Measurements from ENCODE around the gene NPTN.

NPTN gene

DNA sequence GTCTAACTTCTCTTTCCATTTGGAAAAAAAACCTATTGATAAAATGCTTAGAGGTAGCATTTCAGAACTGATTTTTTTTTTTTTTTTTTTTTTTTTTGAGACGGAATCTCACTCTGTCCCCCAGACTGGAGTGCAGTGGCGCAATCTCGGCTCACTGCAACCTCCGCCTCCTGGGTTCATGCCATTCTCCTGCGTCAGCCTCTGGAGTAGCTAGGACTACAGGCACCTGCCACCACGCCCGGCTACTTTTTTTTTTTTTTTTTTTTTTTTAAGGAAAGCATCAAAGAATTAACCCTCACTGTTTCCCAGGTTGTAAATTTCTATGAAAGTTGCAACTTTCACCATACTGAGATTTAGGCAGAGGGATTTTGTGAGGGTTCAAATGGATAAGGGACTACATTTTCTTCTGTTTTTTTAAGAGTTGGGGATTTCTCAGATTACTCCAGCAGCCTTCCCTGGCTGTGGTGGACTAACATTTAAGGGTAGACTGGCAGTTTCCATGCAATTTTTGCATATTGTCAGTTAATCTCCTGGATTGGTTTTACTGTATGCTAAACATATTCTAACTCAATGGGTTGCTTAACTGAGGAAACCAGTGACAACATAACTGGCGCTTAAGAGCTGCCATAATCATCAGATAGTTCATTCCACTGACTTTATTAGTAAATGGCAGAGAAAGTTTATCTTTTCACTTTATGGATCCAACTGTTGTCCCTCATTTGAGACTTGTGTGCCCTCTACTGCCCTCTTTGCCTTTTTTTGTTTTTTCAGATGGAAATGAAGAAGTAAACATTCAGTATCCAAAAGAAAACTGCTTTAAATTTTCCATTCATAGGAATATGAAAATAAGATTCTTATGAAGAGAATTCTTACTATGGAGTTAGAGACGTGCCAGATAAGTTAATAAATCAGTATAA is 93.7 kb downstream of the NPTN start:
- TF ChIP-seq GABPA (IDR thresholded peaks at IDR 0.05; ENCODE audit: low read depth) (no peak), POLR2AphosphoS5 (IDR thresholded peaks at IDR 0.05; ENCODE audit: low read depth) (no peak), SPI1 (IDR thresholded peaks at IDR 0.05; ENCODE audit: borderline replicate concordance, low read depth) (no peak)
- TF ChIP-seq, protein P1, sequence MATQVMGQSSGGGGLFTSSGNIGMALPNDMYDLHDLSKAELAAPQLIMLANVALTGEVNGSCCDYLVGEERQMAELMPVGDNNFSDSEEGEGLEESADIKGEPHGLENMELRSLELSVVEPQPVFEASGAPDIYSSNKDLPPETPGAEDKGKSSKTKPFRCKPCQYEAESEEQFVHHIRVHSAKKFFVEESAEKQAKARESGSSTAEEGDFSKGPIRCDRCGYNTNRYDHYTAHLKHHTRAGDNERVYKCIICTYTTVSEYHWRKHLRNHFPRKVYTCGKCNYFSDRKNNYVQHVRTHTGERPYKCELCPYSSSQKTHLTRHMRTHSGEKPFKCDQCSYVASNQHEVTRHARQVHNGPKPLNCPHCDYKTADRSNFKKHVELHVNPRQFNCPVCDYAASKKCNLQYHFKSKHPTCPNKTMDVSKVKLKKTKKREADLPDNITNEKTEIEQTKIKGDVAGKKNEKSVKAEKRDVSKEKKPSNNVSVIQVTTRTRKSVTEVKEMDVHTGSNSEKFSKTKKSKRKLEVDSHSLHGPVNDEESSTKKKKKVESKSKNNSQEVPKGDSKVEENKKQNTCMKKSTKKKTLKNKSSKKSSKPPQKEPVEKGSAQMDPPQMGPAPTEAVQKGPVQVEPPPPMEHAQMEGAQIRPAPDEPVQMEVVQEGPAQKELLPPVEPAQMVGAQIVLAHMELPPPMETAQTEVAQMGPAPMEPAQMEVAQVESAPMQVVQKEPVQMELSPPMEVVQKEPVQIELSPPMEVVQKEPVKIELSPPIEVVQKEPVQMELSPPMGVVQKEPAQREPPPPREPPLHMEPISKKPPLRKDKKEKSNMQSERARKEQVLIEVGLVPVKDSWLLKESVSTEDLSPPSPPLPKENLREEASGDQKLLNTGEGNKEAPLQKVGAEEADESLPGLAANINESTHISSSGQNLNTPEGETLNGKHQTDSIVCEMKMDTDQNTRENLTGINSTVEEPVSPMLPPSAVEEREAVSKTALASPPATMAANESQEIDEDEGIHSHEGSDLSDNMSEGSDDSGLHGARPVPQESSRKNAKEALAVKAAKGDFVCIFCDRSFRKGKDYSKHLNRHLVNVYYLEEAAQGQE (IDR thresholded peaks at IDR 0.05; ENCODE audit: insufficient replicate concordance, low read depth) = no peak
- TF ChIP-seq, protein P2, sequence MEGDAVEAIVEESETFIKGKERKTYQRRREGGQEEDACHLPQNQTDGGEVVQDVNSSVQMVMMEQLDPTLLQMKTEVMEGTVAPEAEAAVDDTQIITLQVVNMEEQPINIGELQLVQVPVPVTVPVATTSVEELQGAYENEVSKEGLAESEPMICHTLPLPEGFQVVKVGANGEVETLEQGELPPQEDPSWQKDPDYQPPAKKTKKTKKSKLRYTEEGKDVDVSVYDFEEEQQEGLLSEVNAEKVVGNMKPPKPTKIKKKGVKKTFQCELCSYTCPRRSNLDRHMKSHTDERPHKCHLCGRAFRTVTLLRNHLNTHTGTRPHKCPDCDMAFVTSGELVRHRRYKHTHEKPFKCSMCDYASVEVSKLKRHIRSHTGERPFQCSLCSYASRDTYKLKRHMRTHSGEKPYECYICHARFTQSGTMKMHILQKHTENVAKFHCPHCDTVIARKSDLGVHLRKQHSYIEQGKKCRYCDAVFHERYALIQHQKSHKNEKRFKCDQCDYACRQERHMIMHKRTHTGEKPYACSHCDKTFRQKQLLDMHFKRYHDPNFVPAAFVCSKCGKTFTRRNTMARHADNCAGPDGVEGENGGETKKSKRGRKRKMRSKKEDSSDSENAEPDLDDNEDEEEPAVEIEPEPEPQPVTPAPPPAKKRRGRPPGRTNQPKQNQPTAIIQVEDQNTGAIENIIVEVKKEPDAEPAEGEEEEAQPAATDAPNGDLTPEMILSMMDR (IDR thresholded peaks at IDR 0.05; ENCODE audit: insufficient read depth, low read length) = no peak
- Histone ChIP-seq H3K4me3 (replicated peaks; ENCODE audit: insufficient read depth, low read length) (no peak overlapping the region), H3K27ac (replicated peaks) (no peak overlapping the region), H3K27me3 (ENCODE audit: insufficient read depth, poor library complexity, severe bottlenecking) (no peaks in the 10 kb centered on the region)
- DNase-seq (ENCODE audit: low read depth in 1 of 2, low spot score in 1 of 2) = no peak

DNA sequence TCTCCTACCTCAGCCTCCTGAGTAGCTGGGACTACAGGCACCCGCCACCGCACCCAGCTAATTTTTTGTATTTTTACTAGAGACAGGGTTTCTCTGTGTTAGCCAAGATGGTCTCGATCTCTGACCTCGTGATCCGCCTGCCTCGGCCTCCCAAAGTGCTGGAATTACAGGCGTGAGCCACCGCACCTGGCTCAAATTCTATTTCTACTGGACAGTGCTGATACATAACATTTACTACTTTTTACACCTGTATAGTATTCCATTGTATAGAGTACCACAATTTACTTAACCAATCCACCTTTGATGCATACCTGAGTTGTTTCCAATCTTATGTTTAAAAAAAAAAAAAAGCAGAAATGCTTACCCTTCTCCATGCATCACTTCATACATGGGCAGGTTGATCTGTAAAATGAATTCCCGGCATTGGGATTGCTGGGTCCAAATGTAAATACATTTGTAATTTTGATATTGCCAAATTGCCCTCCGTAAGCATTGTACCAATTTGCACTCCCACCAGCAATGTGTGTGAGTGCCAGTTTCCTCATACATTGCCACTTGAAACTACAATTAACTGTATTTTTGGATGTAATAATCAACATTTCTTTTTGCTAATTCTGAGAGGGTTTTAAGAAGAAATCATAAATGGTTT is 94.5 kb downstream of the NPTN start:
- Histone ChIP-seq H3K27ac (replicated peaks) (no peak overlapping the region), H3K4me3 (replicated peaks; ENCODE audit: insufficient read depth, low read length) (no peak overlapping the region), H3K27me3 (ENCODE audit: insufficient read depth, poor library complexity, severe bottlenecking) (no peaks in the 10 kb centered on the region)
- TF ChIP-seq, protein P1 (IDR thresholded peaks at IDR 0.05; ENCODE audit: insufficient replicate concordance, low read depth) = no peak
- TF ChIP-seq GABPA (IDR thresholded peaks at IDR 0.05; ENCODE audit: low read depth) (no peak), SPI1 (IDR thresholded peaks at IDR 0.05; ENCODE audit: borderline replicate concordance, low read depth) (no peak), POLR2AphosphoS5 (IDR thresholded peaks at IDR 0.05; ENCODE audit: low read depth) (no peak)
- TF ChIP-seq, protein P2 (IDR thresholded peaks at IDR 0.05; ENCODE audit: insufficient read depth, low read length) = no peak
- DNase-seq (ENCODE audit: low read depth in 1 of 2, low spot score in 1 of 2) = no peak

DNA sequence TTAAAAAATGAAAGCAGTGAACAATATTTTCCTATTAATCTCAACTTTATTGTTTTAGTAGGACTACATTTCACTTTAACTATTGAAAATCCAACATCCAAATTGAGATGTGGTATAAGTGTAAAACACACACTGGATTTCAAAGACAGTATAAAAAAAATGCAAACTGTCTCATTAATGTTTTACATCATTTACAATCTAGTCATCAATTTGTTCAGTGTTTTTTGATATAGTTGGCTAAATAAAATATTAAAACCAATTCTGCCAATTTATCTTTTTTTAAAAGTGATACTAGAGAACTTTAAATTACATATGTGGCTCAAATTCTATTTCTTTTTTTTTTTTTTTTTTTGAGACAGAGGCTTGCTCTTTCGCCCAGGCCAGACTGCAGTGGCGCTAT is 95.1 kb downstream of the NPTN start:
- H3K4me3 ChIP-seq (replicated peaks; ENCODE audit: insufficient read depth, low read length) = no peak overlapping the region
- H3K27ac ChIP-seq (replicated peaks) = no peak overlapping the region
- TF ChIP-seq SPI1 (IDR thresholded peaks at IDR 0.05; ENCODE audit: borderline replicate concordance, low read depth) (no peak), GABPA (IDR thresholded peaks at IDR 0.05; ENCODE audit: low read depth) (no peak), POLR2AphosphoS5 (IDR thresholded peaks at IDR 0.05; ENCODE audit: low read depth) (no peak)
- TF ChIP-seq, protein P2 (IDR thresholded peaks at IDR 0.05; ENCODE audit: insufficient read depth, low read length) = no peak
- TF ChIP-seq, protein P1 (IDR thresholded peaks at IDR 0.05; ENCODE audit: insufficient replicate concordance, low read depth) = no peak
- no peaks in the 10 kb centered on the region for H3K27me3 ChIP-seq (ENCODE audit: insufficient read depth, poor library complexity, severe bottlenecking)
- DNase-seq (ENCODE audit: low read depth in 1 of 2, low spot score in 1 of 2) = no peak
